GM12801 (cell line): Measurements from ENCODE around the gene FAM168A.

Experiments
- TF ChIP-seq, protein P1 (sequence below): IDR thresholded peaks from one replicate; pipeline ENCODE4 v1.5.1; 2011; ENCODE audit warnings: control low read depth; ENCODE audit not compliant: insufficient read length; ENCODE audit errors: extremely low read depth

FAM168A gene

DNA sequence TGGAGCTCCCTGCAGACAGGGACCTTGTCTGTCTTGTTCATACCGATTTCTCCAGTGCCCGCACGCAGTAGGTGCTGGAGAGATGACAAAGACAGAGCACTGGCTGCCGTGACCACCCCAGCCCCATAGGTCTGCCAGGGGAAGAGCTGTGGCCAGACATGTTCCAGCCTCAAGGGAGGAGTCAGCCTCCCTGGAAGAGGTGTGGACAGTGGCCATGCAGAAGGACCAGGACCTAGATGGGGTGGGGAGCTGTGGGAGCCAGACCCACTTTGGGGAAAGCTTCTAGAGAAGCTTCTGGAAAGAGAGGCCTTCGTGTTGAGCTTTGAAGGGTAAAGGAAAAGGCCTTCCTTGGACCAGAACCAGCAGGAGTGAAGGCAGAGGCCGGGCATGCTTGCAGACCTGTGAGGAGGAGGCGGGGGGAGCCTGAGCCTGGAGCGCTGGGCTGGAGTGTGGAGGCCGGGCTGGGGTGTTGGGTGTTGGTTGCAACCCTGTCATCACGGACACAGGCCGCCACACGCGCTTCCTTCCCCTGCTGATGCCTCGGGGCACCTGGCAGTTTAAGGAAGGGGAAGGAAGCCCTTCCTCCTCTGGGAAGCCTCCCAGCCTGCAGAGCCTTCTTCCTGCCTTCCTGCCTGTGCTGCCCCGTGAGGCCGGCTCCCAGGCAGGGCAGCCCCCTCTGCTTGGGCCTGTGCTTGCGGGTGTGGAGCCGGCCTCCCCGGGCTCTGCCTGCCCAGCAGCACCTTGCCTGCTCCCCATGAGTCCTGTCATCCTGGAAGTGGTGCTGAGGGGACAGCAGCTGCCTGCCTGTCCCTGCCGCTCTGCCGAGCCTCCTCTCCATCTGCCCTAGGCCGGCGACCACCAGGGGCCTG is 209.4 kb downstream of the FAM168A start:
- TF ChIP-seq, protein P1, sequence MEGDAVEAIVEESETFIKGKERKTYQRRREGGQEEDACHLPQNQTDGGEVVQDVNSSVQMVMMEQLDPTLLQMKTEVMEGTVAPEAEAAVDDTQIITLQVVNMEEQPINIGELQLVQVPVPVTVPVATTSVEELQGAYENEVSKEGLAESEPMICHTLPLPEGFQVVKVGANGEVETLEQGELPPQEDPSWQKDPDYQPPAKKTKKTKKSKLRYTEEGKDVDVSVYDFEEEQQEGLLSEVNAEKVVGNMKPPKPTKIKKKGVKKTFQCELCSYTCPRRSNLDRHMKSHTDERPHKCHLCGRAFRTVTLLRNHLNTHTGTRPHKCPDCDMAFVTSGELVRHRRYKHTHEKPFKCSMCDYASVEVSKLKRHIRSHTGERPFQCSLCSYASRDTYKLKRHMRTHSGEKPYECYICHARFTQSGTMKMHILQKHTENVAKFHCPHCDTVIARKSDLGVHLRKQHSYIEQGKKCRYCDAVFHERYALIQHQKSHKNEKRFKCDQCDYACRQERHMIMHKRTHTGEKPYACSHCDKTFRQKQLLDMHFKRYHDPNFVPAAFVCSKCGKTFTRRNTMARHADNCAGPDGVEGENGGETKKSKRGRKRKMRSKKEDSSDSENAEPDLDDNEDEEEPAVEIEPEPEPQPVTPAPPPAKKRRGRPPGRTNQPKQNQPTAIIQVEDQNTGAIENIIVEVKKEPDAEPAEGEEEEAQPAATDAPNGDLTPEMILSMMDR: no peak

DNA sequence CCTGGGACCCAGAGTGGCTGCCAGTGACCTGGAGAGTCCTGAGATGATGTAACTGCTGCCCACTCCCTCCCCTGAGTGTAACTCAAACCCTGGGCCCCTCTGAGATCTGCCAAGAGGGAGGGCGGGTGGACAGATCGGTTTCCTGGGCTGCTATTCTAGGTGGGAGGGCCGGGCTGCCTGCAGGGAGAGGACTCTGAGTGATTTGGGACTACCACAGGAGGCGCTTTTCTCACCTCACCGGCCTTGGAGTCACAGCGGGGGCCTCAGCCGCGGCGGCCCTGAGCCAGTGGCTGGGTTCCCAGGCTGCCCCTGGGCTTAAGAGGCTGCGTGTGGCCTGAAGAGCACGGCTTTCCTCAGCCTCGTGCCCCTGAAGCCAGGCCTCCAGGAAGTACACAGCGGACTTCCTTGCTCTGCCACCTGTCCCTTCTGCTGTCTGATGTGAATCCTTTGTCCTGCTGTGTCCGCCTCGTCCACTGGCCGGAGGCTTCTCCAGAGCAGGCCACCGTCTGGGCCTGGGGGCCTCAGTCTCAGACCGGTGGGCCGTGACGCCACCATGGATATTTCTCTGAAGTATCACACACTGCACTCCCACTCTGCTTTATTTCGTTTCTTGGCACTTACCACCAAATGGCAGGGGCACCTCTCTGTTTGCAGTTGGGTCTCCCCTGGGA is 210.2 kb downstream of the FAM168A start:
- TF ChIP-seq, protein P1: no peak

DNA sequence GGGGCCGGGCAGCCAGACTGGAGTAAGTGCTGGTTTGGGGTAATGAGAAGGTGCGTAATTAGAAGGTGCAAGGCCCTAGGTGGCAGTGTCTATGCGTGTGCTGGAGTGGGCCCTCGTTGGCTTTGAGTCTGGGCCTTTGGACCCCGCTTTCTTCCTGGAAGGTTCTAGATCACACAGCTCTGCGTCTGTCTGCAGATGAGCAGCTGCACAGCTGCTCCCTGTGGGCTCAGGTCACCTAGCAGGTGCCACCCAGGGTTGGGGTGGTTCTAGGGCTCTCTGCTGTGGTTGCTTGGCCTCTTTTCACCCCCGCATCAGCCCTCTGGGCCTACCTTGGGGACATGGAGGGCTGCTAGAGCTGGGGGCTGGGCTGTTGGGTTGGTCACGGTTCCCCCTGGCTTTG is 211.4 kb downstream of the FAM168A start:
- TF ChIP-seq, protein P1: no peak

DNA sequence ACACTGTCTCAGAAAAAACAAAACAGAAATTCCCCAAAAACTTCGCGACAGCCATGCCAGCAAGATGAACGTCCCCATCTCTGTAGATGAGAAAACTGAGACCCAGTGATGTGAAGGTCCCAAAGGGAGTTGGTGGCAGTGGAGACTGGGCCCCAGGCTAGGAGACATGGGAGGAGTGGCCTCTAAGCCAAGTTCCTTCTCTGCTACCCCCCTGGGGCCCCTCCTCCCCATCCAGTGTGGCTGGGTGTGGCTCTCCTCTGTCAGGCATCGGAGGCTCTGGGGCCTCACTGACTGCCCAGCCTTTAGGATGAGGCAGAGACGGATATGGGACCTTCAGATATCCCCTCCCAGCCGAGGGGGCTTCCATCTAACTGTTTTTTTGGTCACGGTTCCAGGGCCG is 211.9 kb downstream of the FAM168A start:
- TF ChIP-seq, protein P1: no peak

DNA sequence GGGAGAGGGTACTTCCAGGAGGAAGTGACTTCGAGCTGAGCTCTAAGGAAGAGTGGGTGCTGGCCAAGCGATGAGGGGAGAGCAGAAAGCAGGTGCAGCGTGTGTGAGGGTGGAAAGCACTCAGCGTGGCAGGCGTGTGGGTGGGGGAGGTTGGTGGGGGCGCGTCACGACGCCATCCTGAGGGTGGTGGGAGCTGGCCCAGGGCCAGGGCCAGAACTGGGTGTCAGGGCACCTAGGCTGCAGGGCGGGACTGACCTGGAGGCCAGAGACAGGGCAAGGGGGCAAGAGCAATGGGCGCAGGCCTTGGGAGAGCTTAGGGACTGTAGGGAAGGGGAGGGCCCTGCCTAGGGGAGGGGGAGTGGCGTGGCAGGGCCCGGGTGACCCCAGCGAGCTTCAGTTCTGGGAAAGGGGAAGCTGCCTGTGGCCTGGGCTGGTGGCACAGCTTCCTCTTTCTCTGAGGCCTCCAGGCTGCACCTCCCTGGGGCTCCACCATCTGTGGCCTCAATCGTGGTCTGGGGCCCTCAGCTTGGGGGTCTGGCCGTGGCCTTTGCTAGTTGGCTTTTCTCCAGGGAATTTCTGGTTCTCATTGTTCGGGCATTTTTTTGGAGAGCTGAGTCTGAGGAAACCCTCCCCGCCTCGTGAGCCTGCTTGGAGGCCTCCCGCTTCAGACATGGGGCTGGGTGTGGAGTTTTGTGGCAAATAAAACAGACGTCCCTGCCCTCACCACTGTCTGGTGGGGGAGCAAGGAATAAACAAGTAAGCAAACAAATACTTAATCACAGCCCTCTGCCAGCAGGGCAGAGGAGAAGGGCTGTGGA is 212.8 kb downstream of the FAM168A start:
- TF ChIP-seq, protein P1: no peak

DNA sequence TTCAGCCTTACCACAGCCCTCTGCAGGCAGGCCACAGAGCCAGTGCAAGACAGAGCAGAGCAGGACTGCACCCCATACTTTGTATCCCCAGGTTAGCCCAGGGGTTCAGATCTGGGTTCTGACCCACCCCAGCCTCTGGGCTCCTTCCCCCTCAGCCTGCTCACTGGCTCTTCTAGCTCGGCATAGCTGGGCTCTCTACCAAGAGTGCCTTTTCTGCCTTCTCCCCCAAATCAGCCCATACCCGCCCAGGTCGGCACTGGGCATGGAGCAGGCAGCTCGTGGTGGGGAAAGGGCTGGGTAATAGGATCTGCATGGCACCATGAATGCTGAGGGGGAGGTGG is 213.4 kb downstream of the FAM168A start:
- TF ChIP-seq, protein P1: no peak

DNA sequence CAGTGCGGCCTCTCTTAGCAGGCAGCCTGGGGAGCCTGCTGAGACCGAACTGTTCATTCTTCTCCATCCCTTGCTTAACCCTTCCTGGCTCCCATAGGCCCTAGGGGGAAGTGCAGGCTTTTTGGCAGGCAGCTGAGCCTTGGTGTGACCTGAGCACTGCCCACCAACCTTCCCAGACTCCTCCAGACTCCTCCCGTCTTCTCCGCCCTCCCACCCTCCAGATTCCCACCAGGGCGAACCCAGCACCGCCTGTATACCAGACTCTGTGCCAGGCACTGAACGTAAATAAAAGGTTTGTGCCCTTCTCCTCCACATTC is 213.8 kb downstream of the FAM168A start:
- TF ChIP-seq, protein P1: no peak
